K562 (cell line): ENCODE data around the gene ATP6V0E1. TPM values are rescaled to one million over a fixed set of nuclear protein-coding genes. Genes with fewer than 3 reads are reported as not detected.

Experiments used
- AFF1 ChIP-seq, 2 experiments: fragments of 450-650 bp; IDR thresholded peaks; 2 replicates each; pipeline ENCODE4 v1.6.1; 2018; ENCODE audit warnings: mild to moderate bottlenecking in 2 of 2, low read depth in 1 of 2; ENCODE audit not compliant: partially characterized antibody in 2 of 2
- BDP1 ChIP-seq: IDR thresholded peaks from 3 replicates; pipeline ENCODE4 v1.6.1; 2011; ENCODE audit not compliant: insufficient read length, insufficient read depth
- CHD1 ChIP-seq: fragments of 200-600 bp; sonication (generic); IDR thresholded peaks from one replicate; pipeline ENCODE4 v1.6.1; 2012; ENCODE audit warnings: mild to moderate bottlenecking, moderate library complexity, low read length, inconsistent platforms
- GABPB1 ChIP-seq: sonication (generic); formaldehyde crosslinking; IDR thresholded peaks from 2 replicates; pipeline ENCODE4 v1.8.0; 2022; ENCODE audit warnings: mild to moderate bottlenecking, missing genetic modification reagents
- GTF2E2 ChIP-seq: fragments of 200-800 bp; sonication (Bioruptor generic); IDR thresholded peaks from 2 replicates; pipeline ENCODE4 v1.6.1; 2016; ENCODE audit warnings: missing genetic modification characterization, missing compliant biosample characterization
- IFI16 ChIP-seq: fragments of 250-450 bp; sonication (Bioruptor Pico); IDR thresholded peaks from 2 replicates; pipeline ENCODE4 v2.1.2; 2022; ENCODE audit warnings: mild to moderate bottlenecking, inconsistent platforms
- MAFK ChIP-seq: IDR thresholded peaks from 2 replicates; pipeline ENCODE4 v1.6.1; 2011; ENCODE audit warnings: low read length, improper control_type of control experiment
- MED1 ChIP-seq: sonication (generic); formaldehyde crosslinking; IDR thresholded peaks from 2 replicates; pipeline ENCODE4 v1.8.1; 2023; ENCODE audit warnings: missing genetic modification reagents, borderline replicate concordance
- MTA1 ChIP-seq: fragments of 450-650 bp; IDR thresholded peaks from 2 replicates; pipeline ENCODE4 v1.6.1; 2017; ENCODE audit warnings: borderline replicate concordance
- NR2C1 ChIP-seq, 2 experiments: fragments of 450-650 bp; IDR thresholded peaks; 2 replicates each; pipeline ENCODE4 v1.6.1; 2017; ENCODE audit warnings: mild to moderate bottlenecking in 2 of 2, antibody characterized with exemption in 1 of 2, inconsistent platforms in 1 of 2, missing compliant biosample characterization in 1 of 2, missing genetic modification characterization in 1 of 2
- PBX2 ChIP-seq, 2 experiments: IDR thresholded peaks in 1 of 2; conservative IDR thresholded peaks in 1 of 2; 2 replicates each; pipeline ENCODE4 v1.6.1; 2016; ENCODE audit warnings: low read depth in 2 of 2, mild to moderate bottlenecking in 1 of 2, missing compliant biosample characterization in 1 of 2, missing genetic modification characterization in 1 of 2, moderate library complexity in 1 of 2
- POLR3G ChIP-seq: IDR thresholded peaks from 2 replicates; pipeline ENCODE4 v1.6.1; 2011; ENCODE audit not compliant: insufficient read length, insufficient replicate concordance; ENCODE audit errors: extremely low read depth
- SMC3 ChIP-seq: conservative IDR thresholded peaks from 2 replicates; pipeline ENCODE4 v1.6.1; 2011; ENCODE audit warnings: low read depth, low read length, improper control_type of control experiment; ENCODE audit not compliant: insufficient read depth
- ZNF431 ChIP-seq: sonication (generic); formaldehyde crosslinking; IDR thresholded peaks from 2 replicates; pipeline ENCODE4 v1.8.0; 2022; ENCODE audit warnings: mild to moderate bottlenecking, missing genetic modification reagents
- polyA plus RNA-seq, 8 experiments: library from polyadenylated mRNA; depleted of rRNA in 4 of 8; stranded (reverse) in 5 of 8; unstranded in 3 of 8; fragments of >200 nt; fragmentation: Nextera tagmentation in 2 of 8; fragmentation: Illumina TruSeq in 1 of 8; extraction: Ambion mirVana in 2 of 8; extraction: Trizol in 1 of 8; gene quantifications; 2 replicates each; pipeline versions ENCODE4 v1.2.1 to v1.2.3, GENCODE V29; 2011 to 2014; ENCODE audit warnings: inconsistent platforms in 1 of 8, missing spikeins in 1 of 8
- total RNA-seq, 7 experiments: library from RNA; depleted of rRNA in 6 of 7; stranded (reverse); fragments of >200 nt in 6 of 7; fragmentation: Illumina TruSeq in 2 of 7; extraction: Trizol in 2 of 7; gene quantifications; 2 replicates each; pipeline versions ENCODE4 v1.2.1 to v1.2.3, GENCODE V29; 2011 to 2021; ENCODE audit warnings: low replicate concordance in 1 of 7
- TF ChIP-seq, protein P1 (sequence below): sonication (generic); formaldehyde crosslinking; IDR thresholded peaks from 2 replicates; pipeline ENCODE4 v1.8.0; 2022; ENCODE audit warnings: mild to moderate bottlenecking, missing genetic modification reagents, borderline replicate concordance
- TF ChIP-seq, protein P2 (sequence below): fragments of 250-450 bp; sonication (Bioruptor Pico); IDR thresholded peaks from 2 replicates; pipeline ENCODE4 v1.8.0; 2022; ENCODE audit warnings: inconsistent platforms

Gene ATP6V0E1
- total and polyA plus RNA-seq, 9 of the 15 experiments (the other 6 are each of a cell fraction or from before 2014, with no cell fraction given) = 63.8 to 395 (median 112) TPM

GRCh38 chr5:172984244-172984953, 828 bp downstream of the ATP6V0E1 start (continued):
- TF ChIP-seq ZNF431 (no peak), POLR3G (no peak), MTA1 (no peak), GTF2E2 (no peak), AFF1 (IDR thresholded peaks at IDR 0.05; ENCODE audit: low read depth in 1 of 2, partially characterized antibody in 2 of 2) (peak in 1 of 2 experiments; percentile 59), GABPB1 (CRISPR knock-in tag) (peak; percentile 8; the same call in 1 of the 2 replicates), BDP1 (no peak), MAFK (peak; percentile 76), NR2C1 (IDR thresholded peaks at IDR 0.05) (no peak), NR2C1 (tag; IDR thresholded peaks at IDR 0.05) (no peak), CHD1 (peak; percentile 92), MED1 (CRISPR knock-in tag) (no peak), PBX2 (CRISPR knock-in tag; IDR thresholded peaks at IDR 0.05; ENCODE audit: low read depth) (no peak), PBX2 (tag; conservative IDR thresholded peaks at IDR 0.05; ENCODE audit: low read depth) (peak; percentile 72), IFI16 (CRISPR knock-in tag) (no peak), SMC3 (peak; percentile 55; the same call in 1 of the 2 replicates)
- TF ChIP-seq, protein P1, sequence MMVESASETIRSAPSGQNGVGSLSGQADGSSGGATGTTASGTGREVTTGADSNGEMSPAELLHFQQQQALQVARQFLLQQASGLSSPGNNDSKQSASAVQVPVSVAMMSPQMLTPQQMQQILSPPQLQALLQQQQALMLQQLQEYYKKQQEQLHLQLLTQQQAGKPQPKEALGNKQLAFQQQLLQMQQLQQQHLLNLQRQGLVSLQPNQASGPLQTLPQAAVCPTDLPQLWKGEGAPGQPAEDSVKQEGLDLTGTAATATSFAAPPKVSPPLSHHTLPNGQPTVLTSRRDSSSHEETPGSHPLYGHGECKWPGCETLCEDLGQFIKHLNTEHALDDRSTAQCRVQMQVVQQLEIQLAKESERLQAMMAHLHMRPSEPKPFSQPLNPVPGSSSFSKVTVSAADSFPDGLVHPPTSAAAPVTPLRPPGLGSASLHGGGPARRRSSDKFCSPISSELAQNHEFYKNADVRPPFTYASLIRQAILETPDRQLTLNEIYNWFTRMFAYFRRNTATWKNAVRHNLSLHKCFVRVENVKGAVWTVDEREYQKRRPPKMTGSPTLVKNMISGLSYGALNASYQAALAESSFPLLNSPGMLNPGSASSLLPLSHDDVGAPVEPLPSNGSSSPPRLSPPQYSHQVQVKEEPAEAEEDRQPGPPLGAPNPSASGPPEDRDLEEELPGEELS (CRISPR knock-in tag) = no peak
- TF ChIP-seq, protein P2, sequence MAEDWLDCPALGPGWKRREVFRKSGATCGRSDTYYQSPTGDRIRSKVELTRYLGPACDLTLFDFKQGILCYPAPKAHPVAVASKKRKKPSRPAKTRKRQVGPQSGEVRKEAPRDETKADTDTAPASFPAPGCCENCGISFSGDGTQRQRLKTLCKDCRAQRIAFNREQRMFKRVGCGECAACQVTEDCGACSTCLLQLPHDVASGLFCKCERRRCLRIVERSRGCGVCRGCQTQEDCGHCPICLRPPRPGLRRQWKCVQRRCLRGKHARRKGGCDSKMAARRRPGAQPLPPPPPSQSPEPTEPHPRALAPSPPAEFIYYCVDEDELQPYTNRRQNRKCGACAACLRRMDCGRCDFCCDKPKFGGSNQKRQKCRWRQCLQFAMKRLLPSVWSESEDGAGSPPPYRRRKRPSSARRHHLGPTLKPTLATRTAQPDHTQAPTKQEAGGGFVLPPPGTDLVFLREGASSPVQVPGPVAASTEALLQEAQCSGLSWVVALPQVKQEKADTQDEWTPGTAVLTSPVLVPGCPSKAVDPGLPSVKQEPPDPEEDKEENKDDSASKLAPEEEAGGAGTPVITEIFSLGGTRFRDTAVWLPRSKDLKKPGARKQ (CRISPR knock-in tag) = no peak
